ENCODE results near the gene RAD23A. TPM values are rescaled to one million over a fixed set of nuclear protein-coding genes. Genes with fewer than 3 reads are reported as not detected.

The RAD23A gene
- total and polyA plus RNA-seq, 10 of the 15 experiments (the other 5 are each of a cell fraction or from before 2014, with no cell fraction given): 8.8 to 198 (median 119) TPM

DNA sequence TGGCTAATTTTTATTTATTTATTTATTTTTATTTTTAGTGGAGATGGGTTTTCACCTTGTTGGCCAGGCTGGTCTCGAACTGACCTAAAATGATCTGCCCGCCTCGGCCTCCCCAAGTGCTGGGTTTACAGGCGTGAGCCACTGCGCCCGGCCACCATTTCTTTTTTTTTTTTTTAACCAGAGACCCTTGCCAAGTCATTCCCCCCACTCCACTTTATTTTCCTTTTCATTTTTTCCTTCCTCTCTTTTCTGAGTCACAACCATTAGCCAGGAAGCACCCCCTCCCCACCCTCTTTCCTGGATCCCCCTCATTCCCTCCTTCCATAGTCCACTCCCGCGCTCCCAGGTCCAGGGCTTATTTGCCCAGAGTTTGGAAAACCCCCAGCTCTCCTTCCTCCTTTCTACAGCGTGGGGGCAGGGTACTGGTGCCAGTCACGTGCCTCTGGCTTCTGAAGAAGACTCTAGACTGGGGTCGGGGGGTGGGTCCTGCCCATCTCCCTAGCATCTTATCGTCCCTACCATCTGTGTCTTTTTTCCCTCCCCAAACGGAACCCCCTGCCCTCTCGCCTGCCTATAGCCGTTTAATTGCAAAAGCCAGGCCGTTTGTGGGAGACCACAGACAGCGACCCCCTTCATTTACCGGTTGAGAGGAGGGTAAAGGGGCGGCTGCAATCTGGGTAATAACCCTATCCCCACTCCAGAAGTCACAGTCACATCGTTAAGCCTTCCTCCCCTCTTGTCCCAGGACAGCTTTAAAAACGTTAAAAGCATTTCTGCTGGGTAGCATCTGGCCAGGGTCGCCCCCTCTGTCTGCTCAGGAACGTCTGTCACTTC is 8.4 kb upstream of the RAD23A start (continued):
- TF ChIP-seq, protein P1, sequence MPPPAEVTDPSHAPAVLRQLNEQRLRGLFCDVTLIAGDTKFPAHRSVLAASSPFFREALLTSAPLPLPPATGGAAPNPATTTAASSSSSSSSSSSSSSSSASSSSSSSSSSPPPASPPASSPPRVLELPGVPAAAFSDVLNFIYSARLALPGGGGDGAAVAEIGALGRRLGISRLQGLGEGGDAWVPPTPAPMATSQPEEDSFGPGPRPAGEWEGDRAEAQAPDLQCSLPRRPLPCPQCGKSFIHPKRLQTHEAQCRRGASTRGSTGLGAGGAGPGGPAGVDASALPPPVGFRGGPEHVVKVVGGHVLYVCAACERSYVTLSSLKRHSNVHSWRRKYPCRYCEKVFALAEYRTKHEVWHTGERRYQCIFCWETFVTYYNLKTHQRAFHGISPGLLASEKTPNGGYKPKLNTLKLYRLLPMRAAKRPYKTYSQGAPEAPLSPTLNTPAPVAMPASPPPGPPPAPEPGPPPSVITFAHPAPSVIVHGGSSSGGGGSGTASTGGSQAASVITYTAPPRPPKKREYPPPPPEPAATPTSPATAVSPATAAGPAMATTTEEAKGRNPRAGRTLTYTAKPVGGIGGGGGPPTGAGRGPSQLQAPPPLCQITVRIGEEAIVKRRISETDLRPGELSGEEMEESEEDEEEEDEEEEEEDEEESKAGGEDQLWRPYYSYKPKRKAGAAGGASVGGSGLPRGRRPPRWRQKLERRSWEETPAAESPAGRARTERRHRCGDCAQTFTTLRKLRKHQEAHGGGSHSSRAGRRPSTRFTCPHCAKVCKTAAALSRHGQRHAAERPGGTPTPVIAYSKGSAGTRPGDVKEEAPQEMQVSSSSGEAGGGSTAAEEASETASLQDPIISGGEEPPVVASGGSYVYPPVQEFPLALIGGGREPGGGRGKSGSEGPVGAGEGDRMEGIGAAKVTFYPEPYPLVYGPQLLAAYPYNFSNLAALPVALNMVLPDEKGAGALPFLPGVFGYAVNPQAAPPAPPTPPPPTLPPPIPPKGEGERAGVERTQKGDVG (CRISPR knock-in tag; IDR thresholded peaks at IDR 0.05): no peak
- TF ChIP-seq EP300 (IDR thresholded peaks at IDR 0.05; ENCODE audit: borderline replicate concordance in 1 of 2, control insufficient read depth in 1 of 2, low read depth in 2 of 2, low read length in 2 of 2): 0 out of 4 replicates have a peak, but pooled peaks of 1 of the 2 experiments have one; percentile 2
- no peak for TF ChIP-seq ZZZ3 (IDR thresholded peaks at IDR 0.05; ENCODE audit: control insufficient read depth, insufficient read length, low read depth)
- TF ChIP-seq FOXK2 (IDR thresholded peaks at IDR 0.05): no peak
- TF ChIP-seq, protein P2, sequence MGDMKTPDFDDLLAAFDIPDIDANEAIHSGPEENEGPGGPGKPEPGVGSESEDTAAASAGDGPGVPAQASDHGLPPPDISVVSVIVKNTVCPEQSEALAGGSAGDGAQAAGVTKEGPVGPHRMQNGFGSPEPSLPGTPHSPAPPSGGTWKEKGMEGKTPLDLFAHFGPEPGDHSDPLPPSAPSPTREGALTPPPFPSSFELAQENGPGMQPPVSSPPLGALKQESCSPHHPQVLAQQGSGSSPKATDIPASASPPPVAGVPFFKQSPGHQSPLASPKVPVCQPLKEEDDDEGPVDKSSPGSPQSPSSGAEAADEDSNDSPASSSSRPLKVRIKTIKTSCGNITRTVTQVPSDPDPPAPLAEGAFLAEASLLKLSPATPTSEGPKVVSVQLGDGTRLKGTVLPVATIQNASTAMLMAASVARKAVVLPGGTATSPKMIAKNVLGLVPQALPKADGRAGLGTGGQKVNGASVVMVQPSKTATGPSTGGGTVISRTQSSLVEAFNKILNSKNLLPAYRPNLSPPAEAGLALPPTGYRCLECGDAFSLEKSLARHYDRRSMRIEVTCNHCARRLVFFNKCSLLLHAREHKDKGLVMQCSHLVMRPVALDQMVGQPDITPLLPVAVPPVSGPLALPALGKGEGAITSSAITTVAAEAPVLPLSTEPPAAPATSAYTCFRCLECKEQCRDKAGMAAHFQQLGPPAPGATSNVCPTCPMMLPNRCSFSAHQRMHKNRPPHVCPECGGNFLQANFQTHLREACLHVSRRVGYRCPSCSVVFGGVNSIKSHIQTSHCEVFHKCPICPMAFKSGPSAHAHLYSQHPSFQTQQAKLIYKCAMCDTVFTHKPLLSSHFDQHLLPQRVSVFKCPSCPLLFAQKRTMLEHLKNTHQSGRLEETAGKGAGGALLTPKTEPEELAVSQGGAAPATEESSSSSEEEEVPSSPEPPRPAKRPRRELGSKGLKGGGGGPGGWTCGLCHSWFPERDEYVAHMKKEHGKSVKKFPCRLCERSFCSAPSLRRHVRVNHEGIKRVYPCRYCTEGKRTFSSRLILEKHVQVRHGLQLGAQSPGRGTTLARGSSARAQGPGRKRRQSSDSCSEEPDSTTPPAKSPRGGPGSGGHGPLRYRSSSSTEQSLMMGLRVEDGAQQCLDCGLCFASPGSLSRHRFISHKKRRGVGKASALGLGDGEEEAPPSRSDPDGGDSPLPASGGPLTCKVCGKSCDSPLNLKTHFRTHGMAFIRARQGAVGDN (IDR thresholded peaks at IDR 0.05): no peak
- no peak for TF ChIP-seq MTA2 (IDR thresholded peaks at IDR 0.05; ENCODE audit: low read depth)
- TF ChIP-seq MLLT1 (IDR thresholded peaks at IDR 0.05): 0 out of 2 replicates have a peak, but pooled peaks have one; percentile 34
- TF ChIP-seq NFIC (IDR thresholded peaks at IDR 0.05; ENCODE audit: low read depth, low read length): no peak
- TF ChIP-seq EED (IDR thresholded peaks at IDR 0.05; ENCODE audit: low read depth): peak; percentile 81
- peak; percentile 29; the same call in 1 of the 2 replicates for TF ChIP-seq ATF3 (IDR thresholded peaks at IDR 0.05; ENCODE audit: borderline replicate concordance, extremely low read depth, low read depth, low read length)
- peak; percentile 52 for TF ChIP-seq RELA (IDR thresholded peaks at IDR 0.05; ENCODE audit: borderline replicate concordance, partially characterized antibody)
- TF ChIP-seq BMI1 (IDR thresholded peaks at IDR 0.05; ENCODE audit: borderline replicate concordance): no peak

Data from GM12878 (cell line).